OCI-LY3 (cell line): ENCODE measurements around the gene MAP3K6.

Experiments used
- CTCF ChIP-seq: fragments of 200-600, 300-600 bp; sonication (generic); IDR thresholded peaks from 2 replicates; pipeline ENCODE4 v1.5.1; 2014; ENCODE audit warnings: antibody characterized with exemption, low read length, low read depth
- EZH2phosphoT487 ChIP-seq: fragments of 200-600 bp; shearing (Covaris generic); IDR thresholded peaks from 2 replicates; pipeline ENCODE4 v1.6.1; 2018; ENCODE audit warnings: antibody characterized with exemption, mixed run types, low read depth

- no peak for TF ChIP-seq CTCF
- no peak for TF ChIP-seq EZH2phosphoT487
Observed at GRCh38 chr1:27412502-27412901, 45.7 kb upstream of the MAP3K6 start.
